Hematopoietic multipotent progenitor cell treated with erythropoietin and hydrocortisone succinate and interleukin-3 and kit ligand, for 6 days (in vitro differentiated cells): Measurements from ENCODE around the gene CHRNA5.
"Not testable (repeated sequence)": the region's sequence is repeated elsewhere in the genome, so short reads cannot be mapped to it uniquely, and the experiment has no call there.

ENCODE experiments used
- DNase-seq: peaks from one replicate; pipeline ENCODE4 v3.0.0-alpha.2; 2015

Gene CHRNA5

GRCh38 chr15:78565097-78565950 is at the start of gene CHRNA5:
Gene CHRNA5 (plus strand): TSS chr15:78565520. CDS start chr15:78565720, 200 bp downstream.
- DNase-seq = peak; percentile 76

- DNase-seq = not testable (repeated sequence)
These were observed 45.3 kb upstream of the CHRNA5 start for GRCh38 chr15:78520035-78520434.

GRCh38 chr15:78524230-78524629 is 41.1 kb upstream of the CHRNA5 start:
- no peak for DNase-seq

- DNase-seq = no peak
These were observed 38.0 kb upstream of the CHRNA5 start for GRCh38 chr15:78527325-78527724.

GRCh38 chr15:78533331-78533730 is 32.0 kb upstream of the CHRNA5 start:
- no peak for DNase-seq

GRCh38 chr15:78536134-78536533 is 29.2 kb upstream of the CHRNA5 start:
- no peak for DNase-seq

- no peak for DNase-seq
These were observed 27.9 kb upstream of the CHRNA5 start for GRCh38 chr15:78537266-78537905.

- DNase-seq = no peak
These were observed 27.0 kb upstream of the CHRNA5 start for GRCh38 chr15:78538358-78538757.

GRCh38 chr15:78539464-78540140 is 25.7 kb upstream of the CHRNA5 start:
- DNase-seq = not testable (repeated sequence)

GRCh38 chr15:78540141-78540870 is 25.0 kb upstream of the CHRNA5 start, which contains the start of gene PSMA4:
Gene PSMA4 (plus strand): TSS chr15:78540444. CDS start chr15:78541928, 1,484 bp downstream.
- peak; percentile 96 for DNase-seq

GRCh38 chr15:78540871-78541743 is 24.2 kb upstream of the CHRNA5 start:
- peak; percentile 55 for DNase-seq

GRCh38 chr15:78541744-78542034 is 23.6 kb upstream of the CHRNA5 start:
- no peak for DNase-seq

- no peak for DNase-seq
These were observed 22.7 kb upstream of the CHRNA5 start for GRCh38 chr15:78542647-78543046.

GRCh38 chr15:78550194-78550593 is 15.1 kb upstream of the CHRNA5 start:
- no peak for DNase-seq

- no peak for DNase-seq
These were observed 14.5 kb upstream of the CHRNA5 start for GRCh38 chr15:78550815-78551214.

- no peak for DNase-seq
These were observed 13.4 kb upstream of the CHRNA5 start for GRCh38 chr15:78551902-78552301.

GRCh38 chr15:78552597-78552996 is 12.7 kb upstream of the CHRNA5 start:
- DNase-seq = no peak

- DNase-seq = not testable (repeated sequence)
These were observed 5.1 kb upstream of the CHRNA5 start for GRCh38 chr15:78560201-78560600.

GRCh38 chr15:78561490-78561889 is 3.8 kb upstream of the CHRNA5 start:
- no peak for DNase-seq

- no peak for DNase-seq
These were observed 2.2 kb upstream of the CHRNA5 start for GRCh38 chr15:78563092-78563491.

- DNase-seq = no peak
These were observed 600 bp upstream of the CHRNA5 start for GRCh38 chr15:78564743-78565096.
